ENCODE data around the gene TIMP3.
A peak's percentile ranks its signal among the peaks of the same experiment; 100 is the strongest.

The TIMP3 gene

DNA sequence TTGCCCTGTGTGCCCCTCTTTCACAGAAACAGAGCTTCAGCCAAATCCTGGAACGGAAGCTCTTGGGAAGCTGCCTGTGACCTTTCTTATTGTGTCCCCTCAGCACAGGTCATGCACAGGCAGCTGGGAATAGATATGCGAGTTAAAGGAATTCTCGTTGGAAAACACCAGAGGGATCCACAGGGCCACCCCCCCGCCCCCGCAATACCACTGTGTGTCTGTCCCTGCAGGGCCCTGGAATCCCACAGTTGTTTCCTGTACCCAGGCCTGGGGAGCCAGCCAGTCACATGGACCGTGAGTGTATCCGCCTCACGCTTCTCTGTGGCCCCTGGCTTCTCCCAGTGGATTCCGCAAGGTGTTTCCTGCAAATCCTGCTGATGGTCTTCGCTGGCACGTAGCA, 29.0 kb downstream of the TIMP3 start:
- DNase-seq = peak in 1 of 14 donors; percentile 23

- DNase-seq = no peak
Measured at GRCh38 chr22:32830957-32831356, 29.5 kb downstream of the TIMP3 start.

- DNase-seq = no peak
Measured at GRCh38 chr22:32831584-32831983, 30.1 kb downstream of the TIMP3 start.

DNA sequence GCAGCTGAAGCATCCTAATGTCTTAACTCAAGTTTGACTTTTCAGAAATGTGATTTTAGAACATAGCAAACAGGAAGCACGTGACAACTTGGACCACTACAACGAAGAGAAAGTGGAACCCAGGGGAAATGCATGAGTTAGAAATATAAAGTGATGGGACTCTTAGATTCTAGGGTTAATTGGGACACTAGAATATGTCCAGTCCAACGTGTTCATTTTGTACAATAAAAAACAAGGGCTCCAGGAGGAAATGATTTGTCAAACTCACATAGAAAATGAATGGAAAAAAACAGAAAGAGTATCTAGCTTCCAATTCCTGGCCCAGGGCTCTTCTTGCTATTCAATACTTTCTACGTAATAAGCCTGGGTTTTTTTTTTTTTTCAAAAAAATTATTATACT, 30.7 kb downstream of the TIMP3 start:
- no peak for DNase-seq

DNA sequence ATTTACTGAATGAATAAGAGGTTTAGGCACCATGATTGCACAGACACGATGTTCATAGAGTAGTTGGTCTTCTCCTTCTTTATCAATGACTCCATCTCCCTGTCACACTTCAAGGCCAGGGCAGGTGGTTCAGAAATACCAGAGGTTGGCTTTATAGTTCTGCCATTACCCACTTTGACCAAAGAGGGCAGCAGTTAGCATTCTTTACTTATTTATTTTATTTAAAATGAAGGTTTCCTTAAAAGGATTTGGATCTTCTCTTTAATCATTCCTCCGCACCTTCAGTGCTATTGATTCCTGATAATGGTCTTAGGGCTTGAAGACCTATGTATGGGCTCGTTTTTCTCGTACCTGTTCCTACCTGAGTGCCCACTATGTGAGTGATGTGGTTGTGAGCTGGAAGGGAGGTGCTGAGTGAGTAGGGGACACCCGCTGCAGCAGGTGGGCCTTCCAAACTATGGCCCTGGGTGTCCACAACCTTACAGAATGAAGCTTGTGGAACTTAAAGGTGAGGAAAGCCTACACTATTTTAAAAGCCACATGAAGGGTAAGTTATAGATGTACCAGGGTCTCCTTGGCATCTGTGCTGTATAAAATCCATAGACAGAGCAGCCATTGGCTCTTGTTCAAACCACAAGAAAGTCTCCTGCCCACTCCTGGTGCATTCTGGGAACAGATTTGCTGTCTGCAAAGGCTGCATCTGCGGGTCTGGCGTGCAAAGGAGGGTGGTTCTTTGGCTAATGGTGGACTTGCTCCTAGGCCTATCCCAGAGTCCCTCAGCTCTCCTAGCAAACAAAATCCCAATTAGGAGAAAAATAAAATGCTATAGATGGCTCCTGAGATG, 35.0 kb downstream of the TIMP3 start:
- no peak for DNase-seq

GRCh38 chr22:32837142-32837541, 35.6 kb downstream of the TIMP3 start:
- no peak for DNase-seq

- DNase-seq = no peak
Measured at GRCh38 chr22:32837803-32838202, 36.3 kb downstream of the TIMP3 start.

DNA sequence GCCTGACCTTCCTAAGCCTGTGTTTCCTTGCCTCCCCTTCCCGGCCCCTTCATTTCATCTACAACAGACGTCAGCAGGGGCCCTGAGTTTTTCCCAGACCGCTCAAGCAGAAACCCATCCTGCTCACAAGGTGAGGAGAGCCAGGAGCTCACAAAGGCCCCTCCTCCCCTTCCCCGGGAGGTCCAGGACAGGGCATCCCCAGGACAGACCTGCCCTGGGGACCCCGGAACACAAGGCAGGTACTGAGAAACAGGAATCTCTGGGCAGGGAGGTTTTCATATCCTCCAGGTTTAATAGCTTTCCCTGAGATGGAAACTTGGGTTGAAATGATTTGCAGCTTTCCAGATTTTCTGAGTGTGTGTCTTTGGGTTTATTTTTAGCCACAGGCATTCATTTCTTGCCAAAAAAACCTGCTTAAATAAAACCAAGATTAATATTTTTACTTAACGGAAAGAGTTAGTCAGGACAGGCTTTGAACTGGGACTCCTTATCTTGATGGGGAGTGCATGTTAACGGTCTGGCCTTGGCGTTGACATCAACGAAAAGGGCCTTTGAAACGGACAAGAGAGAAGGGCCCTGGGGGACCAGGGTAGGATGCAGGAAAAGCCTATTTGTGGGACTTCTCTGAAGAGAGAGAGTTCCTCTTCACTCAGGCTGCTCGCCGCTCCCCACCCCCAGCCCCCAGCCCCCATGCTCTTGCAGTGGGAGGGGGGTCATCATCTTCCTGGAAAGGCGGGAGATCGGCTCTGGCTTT, 38.5 kb downstream of the TIMP3 start:
- no peak for DNase-seq

GRCh38 chr22:32841175-32841574, 39.7 kb downstream of the TIMP3 start:
- DNase-seq = no peak

- DNase-seq = no peak
Measured at GRCh38 chr22:32842486-32842885, 41.0 kb downstream of the TIMP3 start.

- DNase-seq = no peak
Measured at GRCh38 chr22:32843300-32843699, 41.8 kb downstream of the TIMP3 start.

DNA sequence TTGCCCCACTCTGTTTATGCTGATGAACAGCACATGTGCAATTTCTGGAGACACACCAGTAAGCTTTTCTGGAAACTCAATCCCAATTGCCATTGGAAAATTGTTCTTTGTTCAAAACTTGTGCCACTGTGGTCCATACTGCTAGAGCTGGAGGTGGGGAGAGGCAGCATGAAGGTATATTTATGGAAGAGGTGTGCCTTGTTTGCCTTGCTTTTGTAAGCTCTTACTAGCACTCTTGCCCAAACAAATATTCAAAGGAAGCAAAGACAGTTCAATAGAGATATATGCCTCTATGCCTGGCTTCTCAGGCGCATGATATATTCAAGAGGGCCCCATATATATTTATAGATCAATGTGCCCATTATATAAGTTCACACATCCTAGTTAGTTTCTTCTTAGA, 42.7 kb downstream of the TIMP3 start:
- DNase-seq = no peak

DNA sequence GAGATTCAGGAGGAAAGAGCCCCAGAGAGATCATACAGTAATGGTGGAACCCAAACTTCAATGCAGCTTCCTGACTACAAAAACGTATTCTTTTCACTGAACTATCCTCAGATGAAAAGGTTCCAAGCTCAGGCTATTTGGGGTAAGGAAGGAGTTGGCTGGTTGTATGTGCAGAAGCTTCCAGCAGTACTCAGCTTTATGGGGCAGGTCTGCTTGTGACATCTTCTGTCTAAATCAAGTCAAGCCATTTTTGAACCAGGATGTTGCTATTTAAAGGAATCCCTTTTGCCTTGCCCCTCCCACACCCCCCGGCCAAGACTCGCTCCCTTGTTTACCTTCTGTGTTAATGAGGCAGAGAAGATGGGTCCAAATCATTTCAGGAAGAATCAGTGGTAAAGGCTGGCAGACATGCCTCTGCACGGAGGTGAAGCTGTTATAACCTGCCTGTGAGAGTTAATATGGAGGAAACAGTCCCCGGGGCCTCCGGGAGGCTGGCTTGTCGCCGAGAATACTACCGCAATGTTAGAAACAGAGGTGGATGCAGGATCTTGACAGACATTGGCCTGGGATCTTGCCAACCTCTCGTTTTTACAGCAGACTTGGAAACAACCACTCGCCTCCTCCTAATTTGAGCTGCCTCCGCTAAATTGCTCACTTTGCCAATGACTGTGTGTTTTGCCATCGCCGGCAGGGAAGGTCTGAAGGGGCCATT, 45.4 kb downstream of the TIMP3 start:
- no peak for DNase-seq

DNA sequence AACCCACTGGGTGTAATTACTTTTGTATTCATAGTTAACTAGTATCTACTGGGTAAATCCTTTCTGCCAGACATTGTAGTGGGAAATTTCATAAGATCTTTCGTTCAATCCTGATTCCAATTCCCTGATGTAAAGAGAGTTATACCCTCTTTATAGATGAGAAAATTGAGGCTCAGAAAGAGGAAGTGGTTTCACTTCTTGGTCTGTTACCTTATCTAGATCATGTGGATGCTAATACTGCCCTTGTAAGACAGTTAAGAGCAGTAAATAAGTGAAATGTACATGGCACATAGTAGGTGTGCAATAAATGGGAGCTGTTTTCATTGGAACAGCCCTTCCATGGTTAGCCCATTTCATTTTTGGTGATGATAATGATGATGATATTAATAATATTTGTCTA, 46.7 kb downstream of the TIMP3 start:
- no peak for DNase-seq

GRCh38 chr22:32849501-32849900, 48.0 kb downstream of the TIMP3 start:
- no peak for DNase-seq

GRCh38 chr22:32850157-32850556, 48.7 kb downstream of the TIMP3 start:
- no peak for DNase-seq

GRCh38 chr22:32850591-32851517, 49.3 kb downstream of the TIMP3 start:
- DNase-seq = peak in 10 of 14 donors; percentile 10 to 71 (median 40)

GRCh38 chr22:32852395-32853251, 51.1 kb downstream of the TIMP3 start:
- DNase-seq = no peak

GRCh38 chr22:32853662-32854061, 52.2 kb downstream of the TIMP3 start:
- no peak for DNase-seq

- peak in 7 of 14 donors; percentile 14 to 71 (median 30) for DNase-seq
Measured at GRCh38 chr22:32854351-32854804, 52.9 kb downstream of the TIMP3 start.

Measured in C1 segment of cervical spinal cord (tissue), 14 donors.